NT2/D1 (cell line): Measurements from ENCODE around the gene PPP1R36.

Source experiments
- SUZ12 ChIP-seq: IDR thresholded peaks from 2 replicates; pipeline ENCODE4 v1.6.1; 2011; ENCODE audit not compliant: insufficient read length, insufficient read depth; ENCODE audit errors: extremely low read depth
- YY1 ChIP-seq: IDR thresholded peaks from 2 replicates; pipeline ENCODE4 v1.6.1; 2011; ENCODE audit not compliant: insufficient read length, insufficient read depth
- ZNF274 ChIP-seq: IDR thresholded peaks from 2 replicates; pipeline ENCODE4 v1.6.1; 2011; ENCODE audit warnings: mild to moderate bottlenecking, low read depth, low read length

DNA sequence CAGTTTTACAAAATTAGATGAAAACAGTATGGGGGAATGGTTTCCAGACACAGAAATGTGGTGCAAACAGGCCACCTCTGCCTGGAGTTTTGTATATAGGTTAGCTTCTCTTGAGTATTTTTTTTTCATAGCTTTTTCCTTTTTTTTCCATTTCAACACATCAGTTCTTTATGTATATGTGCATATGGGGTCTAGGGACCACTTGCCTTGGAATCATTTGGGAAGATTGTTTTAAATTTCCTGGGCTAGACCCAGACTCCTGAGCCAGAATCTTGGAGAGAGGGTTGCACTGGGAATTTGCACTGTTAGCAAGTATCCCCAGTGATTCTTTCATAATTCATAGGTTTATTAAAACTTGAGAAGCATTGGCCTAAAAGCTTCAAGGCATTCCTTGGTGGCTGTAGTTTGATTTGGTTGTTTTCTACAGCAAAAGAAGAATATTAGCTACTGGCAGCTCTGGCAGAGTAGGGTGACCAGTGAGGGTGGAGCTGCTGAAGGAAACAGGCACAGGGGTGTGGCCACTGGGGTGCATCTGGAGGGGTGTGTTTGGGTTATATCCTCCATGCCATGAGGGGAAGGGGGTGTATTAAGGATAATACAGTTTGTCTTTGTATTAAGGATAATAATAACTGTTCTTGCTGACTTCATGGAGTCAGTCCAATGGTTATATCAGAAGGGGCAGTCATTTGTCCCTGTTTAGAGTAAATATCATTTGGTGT is 22.8 kb downstream of the PPP1R36 start:
- TF ChIP-seq ZNF274 (no peak), SUZ12 (no peak), YY1 (no peak)
